HG02884 (cell line): ENCODE data around the gene NDUFA8.

ENCODE experiments used
- ATAC-seq: cut with Tn5 transposase; IDR thresholded peaks from one replicate; pipeline ENCODE4 v1.9.1; 2021; ENCODE audit warnings: mild to moderate bottlenecking, moderate library complexity; ENCODE audit not compliant: unreplicated experiment

NDUFA8 gene

GRCh38 chr9:122103985-122104384 lies 55.6 kb downstream of the NDUFA8 start:
- ATAC-seq, result no peak

- no peak for ATAC-seq
Measured at GRCh38 chr9:122102156-122102555, 57.4 kb downstream of the NDUFA8 start.

- ATAC-seq, result no peak
Measured at GRCh38 chr9:122100756-122101155, 58.8 kb downstream of the NDUFA8 start.

- ATAC-seq, result peak; percentile 62
Measured at GRCh38 chr9:122099271-122099869, 60.2 kb downstream of the NDUFA8 start.

GRCh38 chr9:122097679-122098315 lies 61.8 kb downstream of the NDUFA8 start:
- no peak for ATAC-seq

GRCh38 chr9:122096620-122097415 lies 62.8 kb downstream of the NDUFA8 start:
- ATAC-seq, result no peak

GRCh38 chr9:122095010-122095767 lies 64.4 kb downstream of the NDUFA8 start:
- no peak for ATAC-seq
